ENCODE results near the gene SMIM41.

Gene SMIM41

DNA sequence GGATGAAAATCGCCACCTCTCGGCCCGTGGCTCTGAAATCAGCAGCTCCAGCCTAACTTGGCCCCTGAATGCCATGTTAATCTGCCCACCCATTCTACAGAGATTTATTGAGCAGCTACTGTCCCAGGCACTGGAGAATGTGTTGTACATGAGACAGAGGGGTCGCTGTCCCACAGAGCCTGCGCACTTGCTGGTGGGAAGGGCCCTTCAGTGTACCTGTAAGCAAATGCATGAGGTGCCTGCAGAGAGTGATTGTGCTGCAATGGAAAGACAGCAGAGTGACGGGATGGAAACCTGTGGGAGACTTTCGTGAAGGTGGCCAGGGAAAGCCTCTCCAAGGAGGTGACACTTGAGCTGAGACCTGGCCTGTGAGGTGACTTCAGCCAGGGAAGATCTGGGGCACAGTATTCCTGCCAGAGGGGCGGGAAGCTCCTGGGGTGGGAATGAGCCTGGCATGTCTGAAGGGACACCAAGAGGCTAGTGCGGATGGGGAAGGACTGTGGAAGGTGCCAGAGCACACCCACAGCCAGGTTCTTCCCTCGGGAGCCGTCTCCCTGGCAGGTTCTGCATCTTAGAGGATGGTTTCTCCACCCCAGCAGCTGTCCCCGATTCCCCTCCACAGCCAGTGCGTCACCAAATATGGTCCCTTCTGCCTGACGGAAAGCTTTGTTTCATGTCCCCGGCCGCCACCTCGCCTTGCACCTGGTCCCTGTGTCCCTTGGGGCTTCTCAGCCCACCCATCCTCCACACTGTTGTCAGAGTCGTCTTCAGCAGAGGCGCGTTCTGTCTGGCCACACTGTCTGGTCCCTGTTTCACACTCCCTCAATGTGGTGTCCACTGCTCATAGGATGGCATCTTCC, 8.7 kb downstream of the SMIM41 start:
- no peak for DNase-seq (ENCODE audit: low read depth)
- no peak overlapping the region for H3K4me3 ChIP-seq (ENCODE audit: low read length)
- TF ChIP-seq, protein P1, sequence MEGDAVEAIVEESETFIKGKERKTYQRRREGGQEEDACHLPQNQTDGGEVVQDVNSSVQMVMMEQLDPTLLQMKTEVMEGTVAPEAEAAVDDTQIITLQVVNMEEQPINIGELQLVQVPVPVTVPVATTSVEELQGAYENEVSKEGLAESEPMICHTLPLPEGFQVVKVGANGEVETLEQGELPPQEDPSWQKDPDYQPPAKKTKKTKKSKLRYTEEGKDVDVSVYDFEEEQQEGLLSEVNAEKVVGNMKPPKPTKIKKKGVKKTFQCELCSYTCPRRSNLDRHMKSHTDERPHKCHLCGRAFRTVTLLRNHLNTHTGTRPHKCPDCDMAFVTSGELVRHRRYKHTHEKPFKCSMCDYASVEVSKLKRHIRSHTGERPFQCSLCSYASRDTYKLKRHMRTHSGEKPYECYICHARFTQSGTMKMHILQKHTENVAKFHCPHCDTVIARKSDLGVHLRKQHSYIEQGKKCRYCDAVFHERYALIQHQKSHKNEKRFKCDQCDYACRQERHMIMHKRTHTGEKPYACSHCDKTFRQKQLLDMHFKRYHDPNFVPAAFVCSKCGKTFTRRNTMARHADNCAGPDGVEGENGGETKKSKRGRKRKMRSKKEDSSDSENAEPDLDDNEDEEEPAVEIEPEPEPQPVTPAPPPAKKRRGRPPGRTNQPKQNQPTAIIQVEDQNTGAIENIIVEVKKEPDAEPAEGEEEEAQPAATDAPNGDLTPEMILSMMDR (conservative IDR thresholded peaks at IDR 0.05; ENCODE audit: low read length): no peak

DNA sequence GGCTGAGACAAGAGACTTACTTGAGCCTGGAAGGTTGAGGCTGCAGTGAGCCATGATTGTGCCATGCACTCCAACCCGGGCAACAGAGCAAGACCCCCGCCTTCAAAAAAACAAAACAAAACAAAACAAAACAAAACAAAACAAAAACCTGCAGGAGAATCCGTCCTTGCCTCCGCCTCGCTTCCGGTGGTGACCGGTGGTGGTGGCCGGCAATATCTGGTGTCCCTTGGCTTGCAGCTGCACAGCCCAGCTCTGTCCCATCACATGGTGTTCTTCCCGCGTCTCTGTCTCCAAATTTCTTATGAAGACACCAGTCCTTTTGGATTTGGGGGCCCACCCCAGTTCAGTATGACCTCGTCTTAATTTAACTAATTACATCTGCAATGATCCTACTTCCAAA, 10.0 kb downstream of the SMIM41 start:
- no peak for DNase-seq (ENCODE audit: low read depth)
- TF ChIP-seq, protein P1 (conservative IDR thresholded peaks at IDR 0.05; ENCODE audit: low read length): no peak
- H3K4me3 ChIP-seq (ENCODE audit: low read length): no peak overlapping the region

DNA sequence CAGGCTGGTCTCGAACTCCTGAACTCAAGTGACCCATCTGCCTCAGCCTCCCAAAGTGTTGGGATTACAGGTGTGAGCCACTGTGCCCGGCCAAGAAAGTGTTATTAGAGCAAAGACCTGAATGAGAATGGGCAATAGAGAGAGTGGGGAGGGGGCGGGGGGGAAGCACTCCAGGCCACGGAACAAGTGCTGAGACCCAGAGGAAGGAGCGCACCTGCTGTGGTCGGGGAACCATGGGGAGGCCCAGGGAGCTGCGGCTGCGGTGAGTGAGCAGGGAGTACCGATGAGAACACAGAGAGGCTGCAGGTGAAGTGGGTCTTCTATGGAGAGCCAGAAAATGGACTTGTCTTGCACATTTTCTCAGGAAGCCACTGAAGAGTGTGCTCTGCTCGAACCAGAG, 10.8 kb downstream of the SMIM41 start:
- no peak for DNase-seq (ENCODE audit: low read depth)
- TF ChIP-seq, protein P1 (conservative IDR thresholded peaks at IDR 0.05; ENCODE audit: low read length): no peak
- no peak overlapping the region for H3K4me3 ChIP-seq (ENCODE audit: low read length)

DNA sequence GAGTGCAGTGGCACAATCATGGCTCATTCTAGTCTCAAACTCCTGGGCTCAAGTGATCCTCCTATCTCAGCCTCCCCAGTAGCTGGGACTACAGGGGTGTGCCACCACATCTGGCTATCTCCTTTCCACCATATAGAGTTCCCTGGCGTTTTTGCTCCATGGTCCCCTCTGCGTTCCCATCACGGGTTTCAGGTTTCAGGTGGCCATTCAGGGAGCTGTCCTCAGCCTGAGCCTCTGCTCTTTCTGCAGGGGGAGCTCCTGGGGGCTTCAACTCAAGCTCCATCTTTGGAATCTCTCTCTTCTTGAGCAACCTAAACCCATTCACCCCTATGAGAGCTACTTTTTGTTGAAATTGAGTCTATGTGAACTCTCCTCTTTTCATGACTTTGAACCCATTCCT, 11.6 kb downstream of the SMIM41 start:
- no peak overlapping the region for H3K4me3 ChIP-seq (ENCODE audit: low read length)
- TF ChIP-seq, protein P1 (conservative IDR thresholded peaks at IDR 0.05; ENCODE audit: low read length): no peak
- no peak for DNase-seq (ENCODE audit: low read depth)

DNA sequence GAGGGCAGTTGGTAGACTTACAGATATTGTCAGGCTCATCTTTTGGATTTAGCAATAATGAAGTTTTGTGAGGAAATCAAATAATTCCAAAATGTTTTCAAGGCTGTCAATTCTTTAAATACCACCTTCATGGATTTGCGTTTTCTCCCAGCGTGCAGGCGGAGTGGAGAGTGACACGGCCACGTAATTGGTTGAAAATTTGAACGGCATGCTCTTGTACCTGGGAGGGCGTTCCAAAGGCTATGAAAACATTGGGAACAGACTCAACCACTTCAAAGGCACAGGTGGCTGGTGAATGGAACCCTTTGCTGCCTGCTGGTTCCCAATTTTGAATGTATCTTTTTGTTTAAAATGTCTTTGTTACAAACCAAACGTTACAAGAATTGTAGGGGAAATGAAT, 12.4 kb downstream of the SMIM41 start:
- no peak for DNase-seq (ENCODE audit: low read depth)
- TF ChIP-seq, protein P1 (conservative IDR thresholded peaks at IDR 0.05; ENCODE audit: low read length): no peak
- H3K4me3 ChIP-seq (ENCODE audit: low read length): no peak overlapping the region

DNA sequence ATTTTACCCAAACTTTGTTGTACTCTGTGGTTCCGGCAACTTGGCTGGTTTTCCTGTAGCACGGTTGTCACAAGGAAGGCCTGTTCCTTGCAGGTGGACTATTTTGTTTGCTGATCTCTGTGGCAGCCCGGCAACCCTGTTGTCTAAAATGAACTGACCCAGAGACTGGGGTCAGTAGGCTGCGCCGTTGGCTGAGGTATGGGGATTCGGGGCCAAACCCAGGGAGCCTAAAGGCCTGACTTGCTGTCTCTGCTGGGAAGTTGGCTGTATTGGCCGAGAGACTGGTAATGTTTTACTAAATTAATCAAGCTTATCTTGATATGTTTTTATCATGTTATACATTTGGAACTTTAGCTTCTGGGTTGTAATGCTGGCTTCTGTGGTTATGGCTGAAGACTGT, 13.8 kb downstream of the SMIM41 start:
- no peak overlapping the region for H3K4me3 ChIP-seq (ENCODE audit: low read length)
- TF ChIP-seq, protein P1 (conservative IDR thresholded peaks at IDR 0.05; ENCODE audit: low read length): no peak
- DNase-seq (ENCODE audit: low read depth): no peak

DNA sequence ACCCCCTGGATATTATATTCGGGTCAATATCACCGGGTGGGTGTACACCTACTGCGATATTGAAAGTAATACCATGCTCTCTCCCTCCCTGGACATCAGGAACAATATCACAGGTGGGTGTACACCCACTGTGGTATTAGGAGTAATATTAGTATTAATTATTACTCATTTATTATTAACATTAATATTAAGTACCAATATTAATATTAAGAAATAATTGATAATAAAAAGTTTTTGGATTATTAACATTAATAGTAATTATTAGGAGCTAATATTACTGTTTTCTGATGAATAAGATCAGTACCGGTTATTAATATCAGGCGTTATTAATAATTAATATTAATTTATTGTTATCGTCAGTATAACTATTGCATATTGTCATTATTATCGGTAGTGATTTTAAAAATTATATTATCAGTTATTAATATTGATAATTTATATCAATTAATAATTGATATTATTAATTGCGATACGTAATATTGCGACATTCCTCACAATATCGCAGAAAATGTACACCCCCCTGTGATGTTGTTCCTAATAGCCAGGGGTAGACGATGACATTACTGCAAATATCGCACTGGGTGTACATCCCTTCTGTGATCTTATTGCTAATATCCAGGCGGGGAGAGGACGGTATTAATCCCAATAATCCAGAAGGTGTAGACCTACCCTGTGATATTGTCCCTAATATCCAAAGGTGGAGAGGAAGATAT, 17.0 kb downstream of the SMIM41 start:
- H3K4me3 ChIP-seq (ENCODE audit: low read length): no peak overlapping the region
- TF ChIP-seq, protein P1 (conservative IDR thresholded peaks at IDR 0.05; ENCODE audit: low read length): no peak
- DNase-seq (ENCODE audit: low read depth): no peak

All from AG10803 (cell line).